Activated CD4-positive, alpha-beta T cell treated with anti-CD3 and anti-CD28 coated beads, Interleukin-10, Interleukin-2, amounts not matched to agents 100 ng/mL and 50 ng/mL, durations not matched to agents 16 hours and 8 hours (primary cell): ENCODE measurements around the gene ZNF609.

Source experiments
- DNase-seq: peaks from one replicate; pipeline ENCODE4 v3.0.0-alpha.2; 2020

ZNF609 gene

GRCh38 chr15:64678126-64678819 lies 217.9 kb downstream of the ZNF609 start:
- DNase-seq, result no peak

GRCh38 chr15:64680097-64680496 lies 219.7 kb downstream of the ZNF609 start:
- no peak for DNase-seq

- DNase-seq, result peak; percentile 18
Measured at GRCh38 chr15:64681424-64682024, 221.1 kb downstream of the ZNF609 start.

GRCh38 chr15:64682255-64682654 lies 221.9 kb downstream of the ZNF609 start:
- no peak for DNase-seq

- no peak for DNase-seq
Measured at GRCh38 chr15:64683378-64683777, 223.0 kb downstream of the ZNF609 start.

GRCh38 chr15:64685230-64685888 lies 225.0 kb downstream of the ZNF609 start:
- DNase-seq, result no peak

GRCh38 chr15:64686130-64686735 lies 225.9 kb downstream of the ZNF609 start:
- peak; percentile 44 for DNase-seq

- no peak for DNase-seq
Measured at GRCh38 chr15:64687172-64687571, 226.8 kb downstream of the ZNF609 start.

- no peak for DNase-seq
Measured at GRCh38 chr15:64687688-64688087, 227.3 kb downstream of the ZNF609 start.

GRCh38 chr15:64688770-64689169 lies 228.4 kb downstream of the ZNF609 start:
- no peak for DNase-seq

- DNase-seq, result no peak
Measured at GRCh38 chr15:64690008-64690407, 229.6 kb downstream of the ZNF609 start.

- DNase-seq, result no peak
Measured at GRCh38 chr15:64690578-64691296, 230.4 kb downstream of the ZNF609 start.

- no peak for DNase-seq
Measured at GRCh38 chr15:64691896-64692565, 231.7 kb downstream of the ZNF609 start.

- no peak for DNase-seq
Measured at GRCh38 chr15:64693134-64693533, 232.8 kb downstream of the ZNF609 start.

- DNase-seq, result no peak
Measured at GRCh38 chr15:64694816-64695215, 234.4 kb downstream of the ZNF609 start.

GRCh38 chr15:64695561-64695992 lies 235.2 kb downstream of the ZNF609 start:
- no peak for DNase-seq

GRCh38 chr15:64696481-64696880 lies 236.1 kb downstream of the ZNF609 start:
- DNase-seq, result no peak

- DNase-seq, result peak; percentile 62
Measured at GRCh38 chr15:64697911-64698369, 237.6 kb downstream of the ZNF609 start.

- no peak for DNase-seq
Measured at GRCh38 chr15:64698823-64699222, 238.4 kb downstream of the ZNF609 start.

- DNase-seq, result no peak
Measured at GRCh38 chr15:64699751-64700388, 239.5 kb downstream of the ZNF609 start.

- DNase-seq, result no peak
Measured at GRCh38 chr15:64701051-64701450, 240.7 kb downstream of the ZNF609 start.
